Chondrocyte (in vitro differentiated cells): ENCODE results near the gene SUN5. TPM values are rescaled to one million over a fixed set of nuclear protein-coding genes. Genes with fewer than 3 reads are reported as not detected.
"Not testable (repeated sequence)": the region's sequence is repeated elsewhere in the genome, so short reads cannot be mapped to it uniquely, and the experiment has no call there.

Source experiments
- DNase-seq: peaks from one replicate; pipeline ENCODE4 v3.0.0; 2021; ENCODE audit warnings: mixed read lengths, low spot score
- H3K27ac Mint-ChIP-seq: one replicate; pipeline ENCODE4 v1.8.0; 2021; ENCODE audit warnings: mild to moderate bottlenecking, moderate library complexity, mixed read lengths; ENCODE audit not compliant: unreplicated experiment
- H3K27me3 Mint-ChIP-seq: 2 replicates; pipeline ENCODE4 v1.8.0; 2021; ENCODE audit warnings: low read depth, mixed read lengths
- H3K36me3 Mint-ChIP-seq: 2 replicates; pipeline ENCODE4 v1.8.0; 2021; ENCODE audit warnings: low read depth, mixed read lengths
- H3K4me1 Mint-ChIP-seq: 2 replicates; pipeline ENCODE4 v1.8.0; 2021; ENCODE audit warnings: low read depth, mild to moderate bottlenecking, mixed read lengths
- H3K4me3 Mint-ChIP-seq: one replicate; pipeline ENCODE4 v1.8.0; 2021; ENCODE audit warnings: mild to moderate bottlenecking, moderate library complexity, mixed read lengths; ENCODE audit not compliant: unreplicated experiment
- H3K9me3 Mint-ChIP-seq: 2 replicates; pipeline ENCODE4 v1.8.0; 2021; ENCODE audit warnings: low read depth, mixed read lengths
- total RNA-seq: library from RNA; stranded (reverse); gene quantifications from 3 replicates; pipeline ENCODE4 v1.2.1, GENCODE V29; 2021
- TF ChIP-seq, protein P1 (sequence below): fragments of 200-600 bp; sonication (generic); IDR thresholded peaks from 2 replicates; pipeline ENCODE4 v1.5.0; 2021; ENCODE audit warnings: antibody characterized with exemption, mild to moderate bottlenecking, moderate library complexity

The SUN5 gene
- total RNA-seq, 1 donor from 2014 or later, result not detected

DNA sequence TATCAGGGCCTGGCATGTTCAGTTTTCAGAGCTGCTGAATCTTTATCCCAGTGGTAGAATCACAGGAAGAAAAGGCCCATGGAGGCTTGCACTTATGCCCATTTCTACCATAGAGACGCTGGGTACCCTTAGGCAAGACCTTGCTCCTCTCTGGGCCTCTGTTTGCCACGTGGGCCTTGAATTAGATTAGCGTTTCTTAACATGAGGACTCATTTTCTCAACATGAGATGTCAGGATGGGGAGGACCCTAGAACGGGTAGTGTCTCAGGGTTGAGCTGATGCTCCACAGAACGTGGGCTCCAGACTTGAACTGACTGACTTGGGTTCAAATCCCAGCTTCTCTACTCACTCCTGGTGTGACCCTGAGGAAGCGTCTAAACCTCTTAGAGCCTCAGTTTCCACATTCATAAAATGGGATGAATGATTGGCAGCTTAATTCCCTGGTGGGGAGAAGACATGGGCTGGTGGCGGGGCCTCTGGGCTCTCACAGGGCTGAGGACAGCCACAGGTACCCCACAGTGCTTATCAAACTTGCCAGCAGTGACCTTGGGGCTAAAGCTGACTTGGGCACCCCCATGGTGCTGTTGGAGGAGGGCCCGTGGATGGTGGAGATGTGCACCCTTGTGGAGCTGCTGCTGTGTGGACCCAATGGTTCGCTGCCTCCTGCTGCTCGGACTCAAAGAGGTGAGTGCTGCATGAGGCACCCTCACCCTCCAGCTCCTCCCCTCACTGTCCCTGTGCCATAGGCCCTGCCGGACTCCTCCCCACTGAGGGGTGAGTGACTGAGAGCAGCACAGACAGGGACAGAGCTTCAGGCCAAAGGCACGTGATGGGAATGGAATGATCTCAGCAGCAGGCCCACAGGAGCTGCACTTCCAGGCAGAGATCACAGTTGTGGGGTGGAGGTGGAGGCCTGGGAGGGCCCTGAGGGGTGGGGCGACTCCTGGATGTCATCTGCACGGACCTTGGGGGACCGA lies 28.2 kb downstream of the SUN5 start:
- Mint-ChIP-seq H3K27ac (no peak overlapping the region), H3K36me3 (no peaks in the 10 kb centered on the region), H3K4me1 (no peaks in the 10 kb centered on the region), H3K27me3 (peaks cover 12% of the 10 kb centered on the region), H3K4me3 (no peak overlapping the region), H3K9me3 (peaks cover 6% of the 10 kb centered on the region)
- peak; percentile 65 for DNase-seq
- TF ChIP-seq, protein P1, sequence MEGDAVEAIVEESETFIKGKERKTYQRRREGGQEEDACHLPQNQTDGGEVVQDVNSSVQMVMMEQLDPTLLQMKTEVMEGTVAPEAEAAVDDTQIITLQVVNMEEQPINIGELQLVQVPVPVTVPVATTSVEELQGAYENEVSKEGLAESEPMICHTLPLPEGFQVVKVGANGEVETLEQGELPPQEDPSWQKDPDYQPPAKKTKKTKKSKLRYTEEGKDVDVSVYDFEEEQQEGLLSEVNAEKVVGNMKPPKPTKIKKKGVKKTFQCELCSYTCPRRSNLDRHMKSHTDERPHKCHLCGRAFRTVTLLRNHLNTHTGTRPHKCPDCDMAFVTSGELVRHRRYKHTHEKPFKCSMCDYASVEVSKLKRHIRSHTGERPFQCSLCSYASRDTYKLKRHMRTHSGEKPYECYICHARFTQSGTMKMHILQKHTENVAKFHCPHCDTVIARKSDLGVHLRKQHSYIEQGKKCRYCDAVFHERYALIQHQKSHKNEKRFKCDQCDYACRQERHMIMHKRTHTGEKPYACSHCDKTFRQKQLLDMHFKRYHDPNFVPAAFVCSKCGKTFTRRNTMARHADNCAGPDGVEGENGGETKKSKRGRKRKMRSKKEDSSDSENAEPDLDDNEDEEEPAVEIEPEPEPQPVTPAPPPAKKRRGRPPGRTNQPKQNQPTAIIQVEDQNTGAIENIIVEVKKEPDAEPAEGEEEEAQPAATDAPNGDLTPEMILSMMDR, result no peak

GRCh38 chr20:32975121-32975520 lies 29.1 kb downstream of the SUN5 start:
- not testable (repeated sequence) for DNase-seq, H3K4me3 Mint-ChIP-seq

DNA sequence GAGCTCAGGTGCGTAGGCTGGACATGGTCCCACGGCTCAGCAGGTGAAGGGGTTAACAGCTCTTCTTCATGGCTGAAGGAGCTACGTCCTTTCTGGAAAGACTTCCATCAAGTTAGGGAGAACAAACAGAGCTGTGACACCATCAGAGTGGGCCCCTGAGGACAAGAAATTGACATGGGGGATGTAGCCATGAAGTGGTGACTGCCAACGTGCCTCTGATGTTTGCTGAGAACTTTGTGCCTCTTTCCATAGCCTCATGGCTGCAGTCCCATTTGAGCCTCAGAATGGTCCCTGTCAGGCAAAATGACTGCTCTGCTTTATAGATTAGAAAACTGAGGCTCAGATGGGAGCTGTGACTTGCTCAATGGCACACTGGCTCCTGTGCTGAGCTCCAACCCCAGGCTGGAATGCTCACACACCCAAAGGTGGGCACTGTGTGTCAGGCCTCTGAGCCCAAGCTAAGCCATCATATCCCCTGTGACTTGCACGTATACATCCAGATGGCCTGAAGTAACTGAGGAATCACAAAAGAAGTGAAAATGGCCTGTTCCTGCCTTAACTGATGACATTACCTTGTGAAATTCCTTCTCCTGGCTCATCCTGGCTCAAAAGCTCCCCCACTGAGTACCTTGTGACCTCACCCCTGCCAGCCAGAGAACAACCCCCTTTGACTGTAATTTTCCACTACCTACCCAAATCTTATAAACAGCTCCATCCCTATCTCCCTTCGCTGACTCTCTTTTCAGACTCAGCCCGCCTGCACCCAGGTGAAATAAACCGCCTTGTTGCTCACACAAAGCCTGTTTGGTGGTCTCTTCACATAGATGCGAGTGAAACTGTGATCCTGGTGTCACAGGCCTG lies 29.8 kb downstream of the SUN5 start:
- DNase-seq, result peak; percentile 35
- H3K9me3 Mint-ChIP-seq, H3K27ac Mint-ChIP-seq, H3K4me1 Mint-ChIP-seq, H3K36me3 Mint-ChIP-seq, H3K4me3 Mint-ChIP-seq, H3K27me3 Mint-ChIP-seq: not testable (repeated sequence)

More at GRCh38 chr20:32975121-32975520, 29.1 kb downstream of the SUN5 start:
- H3K27me3 Mint-ChIP-seq, H3K9me3 Mint-ChIP-seq, H3K4me1 Mint-ChIP-seq, H3K36me3 Mint-ChIP-seq, H3K27ac Mint-ChIP-seq: not testable (repeated sequence)

DNA sequence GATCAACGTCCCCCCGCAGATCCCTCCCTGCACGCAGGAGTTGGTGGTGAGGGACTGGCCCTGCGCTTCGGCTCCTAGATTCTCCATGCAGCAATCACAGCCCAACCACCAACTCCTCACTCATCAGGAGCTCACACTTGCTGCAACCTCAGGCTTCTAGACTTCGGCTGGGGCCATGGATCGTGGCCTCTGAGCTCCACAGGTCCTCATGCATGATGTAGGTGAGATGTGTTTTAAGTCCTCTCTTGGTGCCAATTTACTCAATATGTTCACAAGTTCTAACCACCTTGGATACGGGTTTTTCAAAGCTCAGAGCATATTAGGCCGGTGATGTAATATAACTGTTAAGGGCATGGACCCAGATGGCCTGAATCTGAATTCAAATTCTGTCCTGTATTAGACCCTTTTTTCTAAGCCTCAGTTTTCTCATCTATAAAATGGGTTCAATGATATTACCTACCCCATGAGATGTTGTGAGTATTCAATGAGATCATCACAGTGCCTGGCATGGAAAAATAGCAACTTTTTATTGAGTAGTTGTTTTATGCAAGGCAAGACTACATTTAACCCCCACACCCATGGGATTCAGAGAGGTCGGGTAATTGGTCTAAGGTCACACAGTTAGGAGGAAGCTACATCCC lies 31.0 kb downstream of the SUN5 start:
- no peaks in the 10 kb centered on the region for H3K36me3 Mint-ChIP-seq
- H3K4me1 Mint-ChIP-seq, result no peaks in the 10 kb centered on the region
- H3K27ac Mint-ChIP-seq, result no peak overlapping the region
- peaks cover 3% of the 10 kb centered on the region for H3K27me3 Mint-ChIP-seq
- no peak for DNase-seq
- TF ChIP-seq, protein P1, result no peak
- H3K9me3 Mint-ChIP-seq, result peaks cover 6% of the 10 kb centered on the region
- no peak overlapping the region for H3K4me3 Mint-ChIP-seq

DNA sequence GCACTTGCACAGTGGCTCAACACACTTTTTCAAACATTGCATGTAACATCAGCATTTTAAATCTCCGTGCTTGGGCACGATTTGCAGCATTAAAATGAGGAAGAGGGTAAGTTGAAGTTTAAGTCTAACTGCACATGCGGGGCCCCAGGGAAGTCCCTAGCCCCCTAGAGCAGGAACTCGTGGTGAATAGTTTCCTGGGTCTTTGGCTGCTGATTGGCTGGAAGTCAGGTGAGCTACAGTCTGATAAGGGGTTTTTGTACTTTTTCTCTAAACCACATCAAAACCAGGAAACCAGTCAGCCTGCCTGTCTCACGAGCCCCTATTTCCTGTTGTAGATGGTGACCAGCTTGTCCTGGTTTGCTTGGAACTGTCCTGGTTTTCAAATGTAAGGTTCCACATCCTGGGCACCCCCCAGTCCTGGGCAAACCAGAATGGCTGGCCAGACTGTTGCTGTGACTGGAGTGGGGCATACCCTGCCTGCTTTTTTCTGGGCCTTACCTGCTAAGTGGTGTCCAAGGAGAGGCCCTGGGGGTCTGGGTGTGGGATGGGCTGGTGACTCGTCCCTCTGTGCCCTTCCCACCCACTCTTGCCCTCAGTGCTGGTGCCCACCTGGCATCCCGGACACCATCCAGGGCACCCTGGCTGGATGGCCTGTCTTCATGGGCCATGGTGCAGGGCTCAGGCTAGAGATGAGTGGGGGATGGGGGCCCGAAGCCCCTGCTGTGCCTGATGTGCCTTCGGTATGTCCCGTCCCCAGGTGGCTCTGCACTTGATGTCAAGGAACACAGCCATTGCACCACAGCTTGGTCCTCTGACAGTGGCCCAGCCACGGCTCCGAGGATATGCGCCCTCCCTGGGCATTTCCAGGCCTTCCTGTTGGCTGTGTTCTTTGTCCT lies 31.8 kb downstream of the SUN5 start:
- Mint-ChIP-seq H3K27me3 (peaks cover under 1% of the 10 kb centered on the region), H3K4me1 (no peaks in the 10 kb centered on the region), H3K36me3 (no peaks in the 10 kb centered on the region), H3K9me3 (peaks cover 6% of the 10 kb centered on the region), H3K27ac (no peak overlapping the region), H3K4me3 (no peak overlapping the region)
- TF ChIP-seq, protein P1, result no peak
- peak; percentile 83 for DNase-seq
